ENCODE data around the gene KRT3.

Gene KRT3

GRCh38 chr12:52796429-52796794 lies 495 bp upstream of the KRT3 start:
- TF ChIP-seq TCF12 (IDR thresholded peaks at IDR 0.05; ENCODE audit: low read depth) (no peak), CEBPB (IDR thresholded peaks at IDR 0.05) (no peak), ZBTB7A (IDR thresholded peaks at IDR 0.05; ENCODE audit: low read depth) (no peak), USF1 (IDR thresholded peaks at IDR 0.05) (no peak), MAX (IDR thresholded peaks at IDR 0.05) (no peak), TEAD4 (IDR thresholded peaks at IDR 0.05) (no peak), CREB1 (IDR thresholded peaks at IDR 0.05; ENCODE audit: low read depth) (no peak), FOXM1 (IDR thresholded peaks at IDR 0.05; ENCODE audit: borderline replicate concordance, low read depth) (no peak), RAD21 (IDR thresholded peaks at IDR 0.05; ENCODE audit: low read depth) (no peak), TAF1 (IDR thresholded peaks at IDR 0.05; ENCODE audit: low read depth) (no peak), EP300 (IDR thresholded peaks at IDR 0.05; ENCODE audit: borderline replicate concordance) (no peak), EGR1 (IDR thresholded peaks at IDR 0.05) (no peak), REST (IDR thresholded peaks at IDR 0.05; ENCODE audit: low read depth) (no peak), YY1 (IDR thresholded peaks at IDR 0.05; ENCODE audit: low read depth) (no peak), NFIC (IDR thresholded peaks at IDR 0.05) (no peak)

GRCh38 chr12:52794479-52795331 lies 1.2 kb downstream of the KRT3 start:
- TF ChIP-seq ZBTB7A (IDR thresholded peaks at IDR 0.05; ENCODE audit: low read depth) = no peak
- TF ChIP-seq REST (IDR thresholded peaks at IDR 0.05; ENCODE audit: low read depth) = no peak
- TF ChIP-seq EP300 (IDR thresholded peaks at IDR 0.05; ENCODE audit: borderline replicate concordance) = no peak
- TF ChIP-seq TCF12 (IDR thresholded peaks at IDR 0.05; ENCODE audit: low read depth) = no peak
- no peak for TF ChIP-seq RAD21 (IDR thresholded peaks at IDR 0.05; ENCODE audit: low read depth)
- TF ChIP-seq FOXM1 (IDR thresholded peaks at IDR 0.05; ENCODE audit: borderline replicate concordance, low read depth) = no peak
- TF ChIP-seq NFIC (IDR thresholded peaks at IDR 0.05) = no peak
- TF ChIP-seq MAX (IDR thresholded peaks at IDR 0.05) = no peak
- no peak for TF ChIP-seq TEAD4 (IDR thresholded peaks at IDR 0.05)
- no peak for TF ChIP-seq CEBPB (IDR thresholded peaks at IDR 0.05)
- TF ChIP-seq USF1 (IDR thresholded peaks at IDR 0.05) = no peak
- no peak for TF ChIP-seq TAF1 (IDR thresholded peaks at IDR 0.05; ENCODE audit: low read depth)
- no peak for TF ChIP-seq CREB1 (IDR thresholded peaks at IDR 0.05; ENCODE audit: low read depth)
- no peak for TF ChIP-seq EGR1 (IDR thresholded peaks at IDR 0.05)
- TF ChIP-seq YY1 (IDR thresholded peaks at IDR 0.05; ENCODE audit: low read depth) = no peak

- no peak for TF ChIP-seq TEAD4 (IDR thresholded peaks at IDR 0.05)
- no peak for TF ChIP-seq TCF12 (IDR thresholded peaks at IDR 0.05; ENCODE audit: low read depth)
- no peak for TF ChIP-seq MAX (IDR thresholded peaks at IDR 0.05)
- no peak for TF ChIP-seq ZBTB7A (IDR thresholded peaks at IDR 0.05; ENCODE audit: low read depth)
- no peak for TF ChIP-seq REST (IDR thresholded peaks at IDR 0.05; ENCODE audit: low read depth)
- no peak for TF ChIP-seq RAD21 (IDR thresholded peaks at IDR 0.05; ENCODE audit: low read depth)
- no peak for TF ChIP-seq EP300 (IDR thresholded peaks at IDR 0.05; ENCODE audit: borderline replicate concordance)
- TF ChIP-seq FOXM1 (IDR thresholded peaks at IDR 0.05; ENCODE audit: borderline replicate concordance, low read depth) = no peak
- TF ChIP-seq NFIC (IDR thresholded peaks at IDR 0.05) = no peak
- TF ChIP-seq CREB1 (IDR thresholded peaks at IDR 0.05; ENCODE audit: low read depth) = no peak
- no peak for TF ChIP-seq USF1 (IDR thresholded peaks at IDR 0.05)
- no peak for TF ChIP-seq TAF1 (IDR thresholded peaks at IDR 0.05; ENCODE audit: low read depth)
- TF ChIP-seq YY1 (IDR thresholded peaks at IDR 0.05; ENCODE audit: low read depth) = no peak
- no peak for TF ChIP-seq CEBPB (IDR thresholded peaks at IDR 0.05)
- TF ChIP-seq EGR1 (IDR thresholded peaks at IDR 0.05) = no peak
Measured at GRCh38 chr12:52792185-52793029, 3.5 kb downstream of the KRT3 start.

All from Ishikawa (cell line).